GM23338 (cell line): ENCODE results near the gene RPTOR. TPM values are rescaled to one million over a fixed set of nuclear protein-coding genes. Genes with fewer than 3 reads are reported as not detected.
A peak's percentile ranks its signal among the peaks of the same experiment; 100 is the strongest.

ENCODE experiments used
- ATAC-seq: fragments of 200-7000 bp; cut with Tn5 transposase; 3 replicates; pipeline ENCODE4 v1.9.1; 2020
- DNase-seq: peaks from one replicate; pipeline ENCODE4 v3.0.0-alpha.2; 2015; ENCODE audit warnings: low spot score
- H2AFZ ChIP-seq: fragments of 200-600 bp; sonication (generic); 2 replicates; pipeline ENCODE4 v1.8.0; 2016; ENCODE audit warnings: antibody characterized with exemption, mild to moderate bottlenecking, moderate library complexity
- H3F3A ChIP-seq: fragments of 200-600 bp; sonication (generic); replicated peaks from 2 replicates; pipeline ENCODE4 v1.8.0; 2017; ENCODE audit warnings: antibody characterized with exemption, mixed run types, low read depth
- H3K27ac ChIP-seq: fragments of 200-600 bp; sonication (generic); 2 replicates; pipeline ENCODE4 v1.6.1; 2016; ENCODE audit warnings: low read depth
- H3K27me3 ChIP-seq: fragments of 200-600 bp; sonication (generic); 2 replicates; pipeline ENCODE4 v1.8.0; 2016; ENCODE audit warnings: mild to moderate bottlenecking, mixed run types, moderate library complexity; ENCODE audit not compliant: insufficient read depth
- H3K36me3 ChIP-seq: fragments of 200-600 bp; sonication (generic); 2 replicates; pipeline ENCODE4 v1.8.0; 2016; ENCODE audit warnings: mild to moderate bottlenecking; ENCODE audit not compliant: insufficient read depth
- H3K4me1 ChIP-seq: fragments of 200-600 bp; sonication (generic); 2 replicates; pipeline ENCODE4 v1.8.0; 2016; ENCODE audit warnings: mild to moderate bottlenecking, moderate library complexity; ENCODE audit not compliant: insufficient read depth
- H3K4me2 ChIP-seq: fragments of 200-600 bp; sonication (generic); 2 replicates; pipeline ENCODE4 v1.7.1; 2017; ENCODE audit warnings: mixed run types
- H3K4me3 ChIP-seq: fragments of 200-600 bp; sonication (generic); 2 replicates; pipeline ENCODE4 v1.6.1; 2016; ENCODE audit warnings: mixed run types
- H3K79me2 ChIP-seq: fragments of 200-600 bp; sonication (generic); replicated peaks from 2 replicates; pipeline ENCODE4 v1.8.0; 2017; ENCODE audit warnings: mild to moderate bottlenecking; ENCODE audit not compliant: insufficient read depth
- H3K9me2 ChIP-seq: fragments of 200-600 bp; sonication (generic); 2 replicates; pipeline ENCODE4 v1.8.0; 2017; ENCODE audit not compliant: insufficient read depth
- H4K20me1 ChIP-seq: fragments of 200-600 bp; sonication (generic); replicated peaks from 2 replicates; pipeline ENCODE4 v1.8.0; 2017; ENCODE audit warnings: mild to moderate bottlenecking; ENCODE audit not compliant: insufficient read depth
- H3K27ac Mint-ChIP-seq: 2 replicates; pipeline ENCODE4 v1.8.0; 2020; ENCODE audit warnings: inconsistent platforms, mild to moderate bottlenecking, moderate library complexity, mixed read lengths
- H3K27me3 Mint-ChIP-seq: 3 replicates; pipeline ENCODE4 v1.8.0; 2022; ENCODE audit warnings: low read depth, mild to moderate bottlenecking, moderate library complexity, mixed read lengths, inconsistent platforms; ENCODE audit not compliant: insufficient read depth, poor library complexity
- H3K36me3 Mint-ChIP-seq: 3 replicates; pipeline ENCODE4 v1.8.0; 2021; ENCODE audit warnings: low read depth, mild to moderate bottlenecking, inconsistent platforms, moderate library complexity, mixed read lengths
- H3K4me1 Mint-ChIP-seq: 3 replicates; pipeline ENCODE4 v1.8.0; 2020; ENCODE audit warnings: mild to moderate bottlenecking, inconsistent platforms, mixed read lengths
- H3K4me3 Mint-ChIP-seq: 3 replicates; pipeline ENCODE4 v1.8.0; 2021; ENCODE audit warnings: moderate library complexity, mild to moderate bottlenecking, inconsistent platforms, mixed read lengths
- H3K9me3 Mint-ChIP-seq: 3 replicates; pipeline ENCODE4 v1.8.0; 2020; ENCODE audit warnings: moderate library complexity, mild to moderate bottlenecking, inconsistent platforms, mixed read lengths
- CREB1 ChIP-seq: fragments of 250-450 bp; sonication (Bioruptor Pico); IDR thresholded peaks from 2 replicates; pipeline ENCODE4 v1.5.0; 2020; ENCODE audit warnings: low read depth, mild to moderate bottlenecking, moderate library complexity
- JUNB ChIP-seq: IDR thresholded peaks from one replicate; pipeline ENCODE4 v1.6.1; 2016; ENCODE audit warnings: antibody characterized with exemption; ENCODE audit not compliant: unreplicated experiment
- NANOG ChIP-seq: IDR thresholded peaks from 2 replicates; pipeline ENCODE4 v1.6.1; 2016; ENCODE audit warnings: antibody characterized with exemption, borderline replicate concordance
- POLR2AphosphoS5 ChIP-seq: IDR thresholded peaks from 2 replicates; pipeline ENCODE4 v1.6.1; 2016; ENCODE audit warnings: antibody characterized with exemption, low read depth
- STAT1 ChIP-seq: IDR thresholded peaks from one replicate; pipeline ENCODE4 v1.6.1; 2016; ENCODE audit warnings: antibody characterized with exemption; ENCODE audit not compliant: unreplicated experiment
- ZNF114 ChIP-seq: fragments of 250-450 bp; sonication (Bioruptor Pico); IDR thresholded peaks from 2 replicates; pipeline ENCODE4 v1.5.0; 2020; ENCODE audit warnings: mild to moderate bottlenecking, moderate library complexity
- ZNF331 ChIP-seq: fragments of 250-450 bp; sonication (Bioruptor Pico); IDR thresholded peaks from 2 replicates; pipeline ENCODE4 v1.5.0; 2020; ENCODE audit warnings: low read depth, mild to moderate bottlenecking, moderate library complexity
- ZNF462 ChIP-seq: fragments of 250-450 bp; sonication (Bioruptor Pico); IDR thresholded peaks from 2 replicates; pipeline ENCODE4 v1.5.0; 2020; ENCODE audit warnings: mild to moderate bottlenecking, moderate library complexity
- long read RNA-seq: library from polyadenylated mRNA; unstranded; transcript quantifications from one replicate; pipeline ENCODE4 v2.0.0, GENCODE V29; 2020; ENCODE audit not compliant: unreplicated experiment
- polyA plus RNA-seq: library from polyadenylated mRNA; unstranded; fragments of >200 nt; fragmentation: Nextera tagmentation; extraction: Ambion mirVana; gene quantifications from 2 replicates; pipeline ENCODE4 v1.2.1, GENCODE V29; 2016
- total RNA-seq: library from RNA; depleted of rRNA; stranded (reverse); fragments of >200 nt; shearing (Covaris generic); gene quantifications from 2 replicates; pipeline ENCODE4 v1.2.3, GENCODE V29; 2014; rRNA removed
- TF ChIP-seq, protein P1 (sequence below): IDR thresholded peaks from one replicate; pipeline ENCODE4 v1.6.1; 2018; ENCODE audit warnings: antibody characterized with exemption; ENCODE audit not compliant: unreplicated experiment
- TF ChIP-seq, protein P2 (sequence below): IDR thresholded peaks from 2 replicates; pipeline ENCODE4 v1.6.1; 2016; ENCODE audit warnings: antibody characterized with exemption

The RPTOR gene, protein sequence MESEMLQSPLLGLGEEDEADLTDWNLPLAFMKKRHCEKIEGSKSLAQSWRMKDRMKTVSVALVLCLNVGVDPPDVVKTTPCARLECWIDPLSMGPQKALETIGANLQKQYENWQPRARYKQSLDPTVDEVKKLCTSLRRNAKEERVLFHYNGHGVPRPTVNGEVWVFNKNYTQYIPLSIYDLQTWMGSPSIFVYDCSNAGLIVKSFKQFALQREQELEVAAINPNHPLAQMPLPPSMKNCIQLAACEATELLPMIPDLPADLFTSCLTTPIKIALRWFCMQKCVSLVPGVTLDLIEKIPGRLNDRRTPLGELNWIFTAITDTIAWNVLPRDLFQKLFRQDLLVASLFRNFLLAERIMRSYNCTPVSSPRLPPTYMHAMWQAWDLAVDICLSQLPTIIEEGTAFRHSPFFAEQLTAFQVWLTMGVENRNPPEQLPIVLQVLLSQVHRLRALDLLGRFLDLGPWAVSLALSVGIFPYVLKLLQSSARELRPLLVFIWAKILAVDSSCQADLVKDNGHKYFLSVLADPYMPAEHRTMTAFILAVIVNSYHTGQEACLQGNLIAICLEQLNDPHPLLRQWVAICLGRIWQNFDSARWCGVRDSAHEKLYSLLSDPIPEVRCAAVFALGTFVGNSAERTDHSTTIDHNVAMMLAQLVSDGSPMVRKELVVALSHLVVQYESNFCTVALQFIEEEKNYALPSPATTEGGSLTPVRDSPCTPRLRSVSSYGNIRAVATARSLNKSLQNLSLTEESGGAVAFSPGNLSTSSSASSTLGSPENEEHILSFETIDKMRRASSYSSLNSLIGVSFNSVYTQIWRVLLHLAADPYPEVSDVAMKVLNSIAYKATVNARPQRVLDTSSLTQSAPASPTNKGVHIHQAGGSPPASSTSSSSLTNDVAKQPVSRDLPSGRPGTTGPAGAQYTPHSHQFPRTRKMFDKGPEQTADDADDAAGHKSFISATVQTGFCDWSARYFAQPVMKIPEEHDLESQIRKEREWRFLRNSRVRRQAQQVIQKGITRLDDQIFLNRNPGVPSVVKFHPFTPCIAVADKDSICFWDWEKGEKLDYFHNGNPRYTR (N-terminal part only)
- total RNA-seq = 33.0 and 38.0 TPM in 2 replicates
- 7.0 and 9.5 TPM in 2 replicates for polyA plus RNA-seq
- long read RNA-seq, partial matches to known transcripts = 1 of 4 reads
- long read RNA-seq, other reads (novel, unspliced or antisense) = 2 of 4 reads

DNA sequence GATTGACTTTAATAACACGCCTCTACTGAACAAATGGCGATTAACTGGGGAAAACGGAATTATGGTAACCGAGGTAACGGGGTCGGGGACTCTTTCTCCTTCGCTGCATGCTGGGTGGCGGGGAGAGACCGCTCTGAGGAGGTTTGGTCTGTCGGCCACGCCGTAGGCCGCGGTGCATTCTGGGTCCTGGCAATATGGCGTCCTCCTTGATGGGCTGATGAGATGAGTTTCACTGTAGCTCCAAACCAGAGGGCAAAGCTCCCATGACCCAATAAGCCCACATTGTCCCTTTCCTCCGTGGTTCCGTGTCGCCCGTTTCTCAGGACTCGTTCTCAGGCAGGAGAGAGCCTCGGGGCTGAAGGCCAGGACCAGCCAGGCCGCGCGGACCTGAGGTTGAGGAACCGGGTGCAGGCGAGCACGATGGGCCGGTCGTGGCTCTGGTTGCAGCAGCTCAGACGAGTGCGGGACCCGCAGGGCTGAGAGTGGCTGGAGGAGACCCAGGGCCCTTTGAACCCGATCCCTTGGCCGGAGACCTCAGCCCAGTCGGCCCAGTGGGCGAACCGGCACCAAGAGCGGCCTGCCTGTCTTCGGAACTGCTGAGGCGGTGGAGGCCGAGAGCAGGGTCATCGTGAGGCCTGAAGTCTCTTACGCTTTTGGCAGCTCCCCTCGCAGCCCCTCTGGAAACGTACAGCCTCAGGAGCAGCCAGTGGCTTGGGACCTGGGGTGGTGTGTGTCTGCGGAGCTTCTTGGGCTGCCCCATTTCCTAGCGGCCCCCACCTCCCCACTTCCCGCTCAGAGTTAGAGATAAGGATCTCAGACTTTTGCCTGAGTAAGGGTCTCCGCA lies at the start of gene RPTOR:
RPTOR (plus strand) TSS at position 184 of the 844 bp plus-strand sequence. CDS start 792 bp downstream, outside the sequence.
- peaks cover 15% of the 10 kb centered on the region; the same call in 1 of the 2 replicates for H4K20me1 ChIP-seq
- H3K27ac Mint-ChIP-seq = peak within 1 kb of the TSS; percentile 95
- peak; percentile 94 for ATAC-seq
- 0 out of 2 replicates have a peak, but pooled peaks have one; percentile 38 for TF ChIP-seq CREB1 (CRISPR knock-in tag)
- TF ChIP-seq, protein P1, sequence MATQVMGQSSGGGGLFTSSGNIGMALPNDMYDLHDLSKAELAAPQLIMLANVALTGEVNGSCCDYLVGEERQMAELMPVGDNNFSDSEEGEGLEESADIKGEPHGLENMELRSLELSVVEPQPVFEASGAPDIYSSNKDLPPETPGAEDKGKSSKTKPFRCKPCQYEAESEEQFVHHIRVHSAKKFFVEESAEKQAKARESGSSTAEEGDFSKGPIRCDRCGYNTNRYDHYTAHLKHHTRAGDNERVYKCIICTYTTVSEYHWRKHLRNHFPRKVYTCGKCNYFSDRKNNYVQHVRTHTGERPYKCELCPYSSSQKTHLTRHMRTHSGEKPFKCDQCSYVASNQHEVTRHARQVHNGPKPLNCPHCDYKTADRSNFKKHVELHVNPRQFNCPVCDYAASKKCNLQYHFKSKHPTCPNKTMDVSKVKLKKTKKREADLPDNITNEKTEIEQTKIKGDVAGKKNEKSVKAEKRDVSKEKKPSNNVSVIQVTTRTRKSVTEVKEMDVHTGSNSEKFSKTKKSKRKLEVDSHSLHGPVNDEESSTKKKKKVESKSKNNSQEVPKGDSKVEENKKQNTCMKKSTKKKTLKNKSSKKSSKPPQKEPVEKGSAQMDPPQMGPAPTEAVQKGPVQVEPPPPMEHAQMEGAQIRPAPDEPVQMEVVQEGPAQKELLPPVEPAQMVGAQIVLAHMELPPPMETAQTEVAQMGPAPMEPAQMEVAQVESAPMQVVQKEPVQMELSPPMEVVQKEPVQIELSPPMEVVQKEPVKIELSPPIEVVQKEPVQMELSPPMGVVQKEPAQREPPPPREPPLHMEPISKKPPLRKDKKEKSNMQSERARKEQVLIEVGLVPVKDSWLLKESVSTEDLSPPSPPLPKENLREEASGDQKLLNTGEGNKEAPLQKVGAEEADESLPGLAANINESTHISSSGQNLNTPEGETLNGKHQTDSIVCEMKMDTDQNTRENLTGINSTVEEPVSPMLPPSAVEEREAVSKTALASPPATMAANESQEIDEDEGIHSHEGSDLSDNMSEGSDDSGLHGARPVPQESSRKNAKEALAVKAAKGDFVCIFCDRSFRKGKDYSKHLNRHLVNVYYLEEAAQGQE = no peak
- TF ChIP-seq ZNF114 (CRISPR knock-in tag) = no peak
- TF ChIP-seq, protein P2, sequence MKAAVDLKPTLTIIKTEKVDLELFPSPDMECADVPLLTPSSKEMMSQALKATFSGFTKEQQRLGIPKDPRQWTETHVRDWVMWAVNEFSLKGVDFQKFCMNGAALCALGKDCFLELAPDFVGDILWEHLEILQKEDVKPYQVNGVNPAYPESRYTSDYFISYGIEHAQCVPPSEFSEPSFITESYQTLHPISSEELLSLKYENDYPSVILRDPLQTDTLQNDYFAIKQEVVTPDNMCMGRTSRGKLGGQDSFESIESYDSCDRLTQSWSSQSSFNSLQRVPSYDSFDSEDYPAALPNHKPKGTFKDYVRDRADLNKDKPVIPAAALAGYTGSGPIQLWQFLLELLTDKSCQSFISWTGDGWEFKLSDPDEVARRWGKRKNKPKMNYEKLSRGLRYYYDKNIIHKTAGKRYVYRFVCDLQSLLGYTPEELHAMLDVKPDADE = peak; percentile 85
- TF ChIP-seq ZNF331 (CRISPR knock-in tag) = no peak
- TF ChIP-seq JUNB = no peak
- TF ChIP-seq POLR2AphosphoS5 = peak; percentile 72
- no peak for TF ChIP-seq STAT1
- no peak for TF ChIP-seq ZNF462 (CRISPR knock-in tag)
- no peak for TF ChIP-seq NANOG

More for the DNA sequence above, at the start of gene RPTOR:
- Mint-ChIP-seq H3K36me3 (no peaks in the 10 kb centered on the region), H3K4me3 (peak within 1 kb of the TSS; percentile 96), H3K9me3 (no peaks in the 10 kb centered on the region), H3K4me1 (peaks cover 7% of the 10 kb centered on the region), H3K27me3 (peaks cover 15% of the 10 kb centered on the region)
- Histone ChIP-seq H3K4me1 (peaks cover 11% of the 10 kb centered on the region), H3K36me3 (no peaks in the 10 kb centered on the region), H3K27ac (peak within 1 kb of the TSS; percentile 83; the same call in 1 of the 2 replicates), H3K79me2 (peaks cover 49% of the 10 kb centered on the region), H3K4me2 (peak within 1 kb of the TSS; percentile 91), H3K27me3 (no peaks in the 10 kb centered on the region), H3K4me3 (peak within 1 kb of the TSS; percentile 87), H3K9me2 (no peaks in the 10 kb centered on the region), H2AFZ (peak within 1 kb of the TSS; percentile 92), H3F3A (no peaks in the 10 kb centered on the region)
- DNase-seq = peak; percentile 95
